Lung (tissue), 12 donors: Measurements from ENCODE around the gene LRRC15. TPM values are rescaled to one million over a fixed set of nuclear protein-coding genes. Genes with fewer than 3 reads are reported as not detected.

Experiments used
- ATAC-seq: fragments of 200-7000 bp; cut with Tn5 transposase; one replicate; pipeline ENCODE4 v1.9.1; 2020; ENCODE audit warnings: moderate number of reproducible peaks; ENCODE audit not compliant: insufficient read depth, low FRiP score
- DNase-seq, 3 donors: peaks; one replicate each; pipeline ENCODE4 v3.0.0-alpha.2; 2013 to 2017
- H3K27ac ChIP-seq, 2 donors: one replicate each; pipeline ENCODE4 v1.5.1; 2013; ENCODE audit warnings: mild to moderate bottlenecking in 2 of 2, moderate library complexity in 2 of 2, control low read depth in 1 of 2, inconsistent platforms in 1 of 2, low read depth in 1 of 2, low read length in 1 of 2
- H3K27me3 ChIP-seq, 3 donors: one replicate each; pipeline ENCODE4 v1.5.1; 2013; ENCODE audit warnings: low read length in 2 of 3; ENCODE audit not compliant: control insufficient read depth in 3 of 3, insufficient read depth in 3 of 3
- H3K36me3 ChIP-seq, 4 donors: one replicate each; pipeline ENCODE4 v1.5.1; 2013; ENCODE audit warnings: low read length in 4 of 4, mild to moderate bottlenecking in 1 of 4, moderate library complexity in 1 of 4; ENCODE audit not compliant: control insufficient read depth in 4 of 4, insufficient read depth in 4 of 4
- H3K4me1 ChIP-seq, 5 donors: one replicate each; pipeline ENCODE4 v1.5.1; 2013; ENCODE audit warnings: low read length in 5 of 5, mild to moderate bottlenecking in 2 of 5, moderate library complexity in 1 of 5; ENCODE audit not compliant: control insufficient read depth in 5 of 5, insufficient read depth in 5 of 5
- H3K4me3 ChIP-seq: one replicate; pipeline ENCODE4 v1.5.1; 2013; ENCODE audit warnings: mild to moderate bottlenecking, control low read depth, moderate library complexity
- H3K9ac ChIP-seq, 2 donors: one replicate each; pipeline ENCODE4 v1.5.1; 2013; ENCODE audit warnings: low read length in 2 of 2, control low read depth in 1 of 2; ENCODE audit not compliant: insufficient read depth in 1 of 2
- H3K9me3 ChIP-seq, 4 donors: one replicate each; pipeline ENCODE4 v1.5.1; 2013; ENCODE audit warnings: low read length in 3 of 4, mild to moderate bottlenecking in 1 of 4, moderate library complexity in 1 of 4; ENCODE audit not compliant: control insufficient read depth in 4 of 4, insufficient read depth in 3 of 4
- CTCF ChIP-seq: IDR thresholded peaks from 2 replicates; pipeline ENCODE4 v1.5.1; 2012; ENCODE audit warnings: mild to moderate bottlenecking; ENCODE audit errors: control extremely low read depth, extremely low read depth
- WGBS, 2 donors: extraction: QIAGEN DNeasy Blood & Tissue Kit; methylation state at CpG; one replicate each; pipeline ENCODE4 v1.1.7; 2013; 5-methylcytosine and 5-hydroxymethylcytosine counted together
- polyA plus RNA-seq, 2 donors: library from polyadenylated mRNA; stranded (reverse); fragments of 200-250 nt; gene quantifications; one replicate each; pipeline ENCODE4 v1.2.1, GENCODE V29; 2013
- total RNA-seq, 2 donors: library from RNA; depleted of rRNA in 1 of 2; stranded (reverse); fragments of >200 nt in 1 of 2; gene quantifications; one replicate each; pipeline ENCODE4 v1.2.1, GENCODE V29; 2014 to 2021
- donor health status: control.
- donor health status: control.
- donor health status: Bipolar disorder and iron deficiency.
- donor health status: healthy.
- donor health status: DM: yes; HTN: yes; CAD: no.

Gene LRRC15
- total and polyA plus RNA-seq, 4 donors: 0.06 to 1.2 (median 0.07) TPM

DNA sequence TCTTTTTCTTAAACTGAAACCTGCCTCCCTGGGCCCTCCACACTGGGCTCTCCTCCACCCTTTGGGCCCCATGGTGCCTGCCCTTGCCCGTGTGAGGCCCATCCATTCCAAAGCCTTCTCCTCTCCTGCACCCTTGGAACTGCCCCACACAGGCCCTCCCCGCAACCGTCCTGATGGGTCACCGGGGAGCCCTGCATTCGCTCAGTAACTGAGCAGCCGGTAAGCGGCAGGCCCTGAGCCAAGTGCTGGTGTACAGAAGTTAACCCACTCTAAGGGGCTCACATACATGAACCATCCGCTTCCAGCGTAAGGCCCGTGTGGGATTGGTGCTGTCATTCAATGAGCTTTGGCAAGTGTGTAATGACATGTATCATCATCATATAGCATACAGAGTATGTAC lies 5.4 kb upstream of the LRRC15 start:
- no peak overlapping the region for H3K4me3 ChIP-seq
- TF ChIP-seq CTCF: no peak

DNA sequence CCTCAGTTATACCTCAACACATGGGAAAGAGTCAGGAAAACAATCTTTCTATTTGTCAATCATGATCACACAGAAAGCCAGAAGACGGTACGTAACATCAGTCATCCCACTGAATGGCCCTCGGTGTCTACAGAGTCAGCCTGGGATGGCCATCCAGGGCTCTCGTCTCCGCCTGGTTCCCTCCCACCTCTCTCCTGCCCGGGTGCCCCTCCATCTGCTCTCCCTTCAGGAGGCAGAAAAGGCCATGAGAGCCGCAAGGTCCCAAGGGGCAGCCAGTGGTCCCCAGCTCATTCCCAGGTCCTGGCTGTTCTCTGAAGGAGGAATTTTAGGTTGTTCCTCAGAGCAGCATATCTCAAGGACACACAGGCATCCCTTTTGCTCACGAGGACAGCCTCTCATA lies 4.4 kb upstream of the LRRC15 start:
- 76 to 79% methylated on average over 8 of the region's 8 CpGs for WGBS, 2 donors
- ATAC-seq: no peak
- peaks cover 0 to 17% (median 4%) of the 10 kb centered on the region in 3 donors for H3K27me3 ChIP-seq
- H3K4me1 ChIP-seq: peaks cover 0 to 10% (median 2%) of the 10 kb centered on the region in 5 donors
- TF ChIP-seq CTCF: no peak
- H3K9ac ChIP-seq: no peak overlapping the region
- H3K36me3 ChIP-seq: no peaks in the 10 kb centered on the region
- DNase-seq: no peak
- H3K4me3 ChIP-seq: no peak overlapping the region
- no peak overlapping the region for H3K27ac ChIP-seq
- H3K9me3 ChIP-seq: no peaks in the 10 kb centered on the region

More for the DNA sequence above, 5.4 kb upstream of the LRRC15 start:
- WGBS, 2 donors: 84 to 87% methylated on average over 10 of the region's 10 CpGs
- Histone ChIP-seq H3K27ac (no peak overlapping the region), H3K4me1 (peaks cover 0 to 4% (median 0%) of the 10 kb centered on the region in 5 donors), H3K9me3 (no peaks in the 10 kb centered on the region), H3K27me3 (peaks cover 0 to 9% (median 0%) of the 10 kb centered on the region in 3 donors), H3K36me3 (no peaks in the 10 kb centered on the region), H3K9ac (no peak overlapping the region)
- ATAC-seq: no peak
- DNase-seq: no peak

DNA sequence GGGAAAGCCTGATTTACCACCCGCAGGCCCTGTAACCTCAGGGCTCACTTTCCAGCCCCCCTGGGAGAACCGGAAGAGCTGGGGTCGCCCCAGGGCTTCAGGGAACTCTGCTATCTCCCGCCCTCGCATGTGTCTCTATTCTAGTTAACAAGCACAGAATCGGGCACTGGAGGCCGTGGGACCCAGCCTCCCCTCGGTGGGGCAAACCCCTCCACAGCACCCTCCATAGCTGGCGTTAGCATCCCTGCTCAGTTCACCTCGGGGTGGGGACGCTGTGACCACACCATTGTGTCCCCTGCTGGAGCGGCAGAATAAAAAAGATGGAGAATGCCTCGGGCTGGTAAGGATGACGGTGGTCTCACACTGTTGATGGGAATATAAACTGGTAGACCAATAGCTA lies 3.5 kb upstream of the LRRC15 start:
- Histone ChIP-seq H3K9me3 (no peaks in the 10 kb centered on the region), H3K9ac (no peak overlapping the region), H3K4me3 (no peak overlapping the region), H3K27ac (no peak overlapping the region), H3K36me3 (no peaks in the 10 kb centered on the region), H3K4me1 (peaks cover 0 to 10% (median 3%) of the 10 kb centered on the region in 5 donors), H3K27me3 (peaks cover 0 to 18% (median 6%) of the 10 kb centered on the region in 3 donors)
- DNase-seq: no peak
- no peak for ATAC-seq
- no peak for TF ChIP-seq CTCF
- 92 to 98% methylated on average over 14 of the region's 14 CpGs for WGBS, 2 donors

- Histone ChIP-seq H3K9ac (no peak overlapping the region), H3K27ac (no peak overlapping the region), H3K4me3 (no peak overlapping the region), H3K4me1 (peaks cover 0 to 10% (median 3%) of the 10 kb centered on the region in 5 donors), H3K9me3 (no peaks in the 10 kb centered on the region), H3K36me3 (no peaks in the 10 kb centered on the region), H3K27me3 (peaks cover 0 to 18% (median 6%) of the 10 kb centered on the region in 3 donors)
- TF ChIP-seq CTCF: no peak
- ATAC-seq: no peak
- 67 to 84% methylated on average over 9 to 10 of the region's 10 CpGs for WGBS, 2 donors
- no peak for DNase-seq
These were observed 1.2 kb upstream of the LRRC15 start for GRCh38 chr3:194370753-194371152.
